ENCODE data around the gene CACHD1. TPM values are rescaled to one million over a fixed set of nuclear protein-coding genes. Genes with fewer than 3 reads are reported as not detected.

The CACHD1 gene
- total RNA-seq, 1 donor: 7.3 TPM

DNA sequence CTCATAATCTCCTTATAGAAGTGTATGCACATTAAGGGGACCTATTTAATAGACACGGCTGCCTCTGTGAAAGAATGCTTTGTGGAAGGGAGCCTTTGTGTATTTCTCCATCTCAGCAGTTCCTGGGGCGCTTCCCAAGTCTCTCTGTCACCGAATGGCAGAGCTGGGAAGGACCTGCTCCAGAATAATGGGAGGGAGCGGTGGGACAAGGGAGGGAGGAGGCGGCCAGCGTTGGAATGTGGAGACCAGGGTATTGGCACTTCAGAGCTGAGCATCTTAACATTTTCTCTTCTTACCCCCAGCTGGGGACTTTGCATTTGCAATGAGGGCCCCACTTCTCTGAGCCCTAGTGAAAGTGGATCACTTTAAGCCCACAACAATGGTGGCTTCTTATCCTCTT is 23.9 kb downstream of the CACHD1 start:
- no peak overlapping the region for H3K4me3 ChIP-seq (ENCODE audit: low read depth, low read length)
- TF ChIP-seq, protein P1, sequence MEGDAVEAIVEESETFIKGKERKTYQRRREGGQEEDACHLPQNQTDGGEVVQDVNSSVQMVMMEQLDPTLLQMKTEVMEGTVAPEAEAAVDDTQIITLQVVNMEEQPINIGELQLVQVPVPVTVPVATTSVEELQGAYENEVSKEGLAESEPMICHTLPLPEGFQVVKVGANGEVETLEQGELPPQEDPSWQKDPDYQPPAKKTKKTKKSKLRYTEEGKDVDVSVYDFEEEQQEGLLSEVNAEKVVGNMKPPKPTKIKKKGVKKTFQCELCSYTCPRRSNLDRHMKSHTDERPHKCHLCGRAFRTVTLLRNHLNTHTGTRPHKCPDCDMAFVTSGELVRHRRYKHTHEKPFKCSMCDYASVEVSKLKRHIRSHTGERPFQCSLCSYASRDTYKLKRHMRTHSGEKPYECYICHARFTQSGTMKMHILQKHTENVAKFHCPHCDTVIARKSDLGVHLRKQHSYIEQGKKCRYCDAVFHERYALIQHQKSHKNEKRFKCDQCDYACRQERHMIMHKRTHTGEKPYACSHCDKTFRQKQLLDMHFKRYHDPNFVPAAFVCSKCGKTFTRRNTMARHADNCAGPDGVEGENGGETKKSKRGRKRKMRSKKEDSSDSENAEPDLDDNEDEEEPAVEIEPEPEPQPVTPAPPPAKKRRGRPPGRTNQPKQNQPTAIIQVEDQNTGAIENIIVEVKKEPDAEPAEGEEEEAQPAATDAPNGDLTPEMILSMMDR (IDR thresholded peaks at IDR 0.05; ENCODE audit: insufficient read depth, low read length): no peak
- DNase-seq (ENCODE audit: low read depth): no peak

DNA sequence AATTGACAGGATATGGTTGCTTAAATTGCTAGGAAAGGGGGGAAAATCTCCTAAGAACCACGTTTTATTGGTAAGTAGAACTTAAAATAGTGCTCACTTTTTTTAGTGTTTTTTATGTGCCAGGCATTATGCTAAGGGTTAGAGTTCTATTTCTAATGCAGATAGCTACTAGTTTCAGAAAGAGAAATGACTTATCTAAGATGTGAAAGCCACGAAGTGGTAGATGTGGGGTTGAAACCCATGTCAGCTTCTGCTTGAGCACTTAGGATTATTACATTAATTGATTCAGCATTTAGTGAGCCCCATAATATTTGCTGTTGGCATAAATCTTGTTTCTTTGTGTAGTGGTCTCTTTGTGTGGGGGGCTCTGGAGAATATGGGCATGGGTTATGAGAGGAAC is 24.7 kb downstream of the CACHD1 start:
- H3K4me3 ChIP-seq (ENCODE audit: low read depth, low read length): no peak overlapping the region
- TF ChIP-seq, protein P1 (IDR thresholded peaks at IDR 0.05; ENCODE audit: insufficient read depth, low read length): no peak
- DNase-seq (ENCODE audit: low read depth): no peak

DNA sequence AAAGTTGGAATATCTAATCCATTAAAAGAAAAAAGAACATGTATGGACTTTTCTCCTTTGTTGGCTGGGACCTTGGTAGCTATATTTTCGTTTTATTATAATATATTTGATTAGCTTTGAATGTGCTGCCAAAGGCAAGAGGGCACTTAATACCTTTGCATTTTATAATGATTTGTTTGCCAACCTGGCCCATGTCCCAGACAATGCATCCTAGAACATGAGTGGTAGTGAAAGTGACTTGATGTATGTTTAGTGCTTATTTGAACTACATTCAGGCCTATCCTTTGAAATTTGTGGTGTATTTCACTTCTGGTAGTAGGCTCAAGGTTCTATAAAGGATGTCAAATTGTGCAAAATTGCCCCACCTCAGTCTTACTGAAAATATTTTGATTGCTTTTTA is 25.9 kb downstream of the CACHD1 start:
- DNase-seq (ENCODE audit: low read depth): no peak
- no peak overlapping the region for H3K4me3 ChIP-seq (ENCODE audit: low read depth, low read length)
- TF ChIP-seq, protein P1 (IDR thresholded peaks at IDR 0.05; ENCODE audit: insufficient read depth, low read length): no peak

DNA sequence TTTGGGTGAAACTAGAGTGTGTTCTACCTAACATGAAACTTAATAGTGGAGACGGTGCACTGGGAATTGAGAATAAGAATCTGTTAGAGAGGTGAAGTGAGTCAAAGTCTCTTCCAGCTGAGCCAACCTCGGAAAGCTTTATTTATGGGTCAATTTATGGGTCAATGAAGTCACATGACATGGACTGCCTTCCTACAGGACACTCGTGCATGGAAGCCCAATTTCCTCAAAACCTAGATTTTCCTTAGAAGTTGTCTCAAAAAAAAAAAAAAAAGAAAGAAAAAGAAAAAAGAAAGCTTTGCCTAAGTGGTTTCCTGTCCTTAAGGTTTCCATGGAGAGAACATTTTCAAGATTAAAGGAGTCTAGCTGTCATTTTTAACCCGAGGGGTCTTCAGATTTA is 26.7 kb downstream of the CACHD1 start:
- no peak overlapping the region for H3K4me3 ChIP-seq (ENCODE audit: low read depth, low read length)
- TF ChIP-seq, protein P1 (IDR thresholded peaks at IDR 0.05; ENCODE audit: insufficient read depth, low read length): no peak
- DNase-seq (ENCODE audit: low read depth): no peak

DNA sequence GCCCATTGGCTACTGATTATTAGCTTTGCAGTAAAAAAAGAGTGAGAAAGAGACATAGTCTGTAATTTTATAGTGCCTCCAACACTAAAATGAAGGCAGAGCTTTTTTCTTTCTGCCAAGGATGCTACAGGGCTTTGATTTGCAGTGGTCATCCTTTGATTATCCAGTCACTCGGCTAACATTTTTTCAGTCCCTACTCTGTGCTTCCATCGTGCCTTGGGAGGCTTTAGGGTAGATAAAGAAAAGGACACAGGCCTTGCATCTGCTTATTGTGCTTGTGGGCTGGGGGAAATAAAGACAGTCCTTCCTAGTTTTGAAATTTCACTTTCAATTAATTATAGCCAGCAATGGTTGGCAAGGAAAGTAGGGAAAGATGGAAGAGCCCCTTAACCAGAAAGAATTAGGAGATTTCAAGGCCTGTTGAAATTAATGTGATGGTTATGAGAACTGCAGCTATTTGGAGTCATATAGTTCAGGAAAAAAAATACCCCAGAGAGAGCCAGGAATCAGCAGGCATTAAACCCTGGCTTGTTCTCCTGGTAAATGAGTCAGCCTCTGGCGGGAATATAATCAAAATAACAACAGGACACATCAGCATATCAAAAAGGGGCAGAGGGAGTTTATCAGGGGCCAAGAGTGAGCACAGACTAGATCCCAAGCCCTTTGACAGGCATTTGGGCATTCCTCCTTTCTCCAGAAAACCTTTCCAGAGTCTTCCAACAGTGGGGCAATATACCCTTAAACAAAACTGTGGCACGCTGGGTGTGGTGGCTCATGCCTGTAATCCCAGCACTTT is 27.4 kb downstream of the CACHD1 start:
- no peak overlapping the region for H3K4me3 ChIP-seq (ENCODE audit: low read depth, low read length)
- TF ChIP-seq, protein P1 (IDR thresholded peaks at IDR 0.05; ENCODE audit: insufficient read depth, low read length): no peak
- peak; percentile 47 for DNase-seq (ENCODE audit: low read depth)

DNA sequence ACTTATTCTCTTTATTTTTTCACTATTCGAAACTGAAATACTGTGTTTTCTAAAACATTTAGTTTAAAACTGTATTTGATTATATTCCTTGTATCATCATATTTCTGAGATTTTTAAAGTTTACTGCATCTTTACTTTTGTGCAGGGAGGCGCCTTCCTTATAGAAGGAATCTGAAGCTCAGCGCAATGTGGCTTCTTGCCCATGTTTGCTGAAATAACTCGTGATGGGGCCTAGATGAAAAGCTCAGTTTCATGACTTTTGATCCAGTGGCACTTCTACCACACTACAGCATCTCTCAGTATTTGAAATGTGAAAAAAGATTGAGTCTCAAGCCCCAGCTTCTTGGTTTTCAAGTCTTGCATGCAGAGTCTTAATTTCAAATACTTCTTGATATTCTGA is 28.4 kb downstream of the CACHD1 start:
- TF ChIP-seq, protein P1 (IDR thresholded peaks at IDR 0.05; ENCODE audit: insufficient read depth, low read length): no peak
- DNase-seq (ENCODE audit: low read depth): no peak
- no peak overlapping the region for H3K4me3 ChIP-seq (ENCODE audit: low read depth, low read length)

DNA sequence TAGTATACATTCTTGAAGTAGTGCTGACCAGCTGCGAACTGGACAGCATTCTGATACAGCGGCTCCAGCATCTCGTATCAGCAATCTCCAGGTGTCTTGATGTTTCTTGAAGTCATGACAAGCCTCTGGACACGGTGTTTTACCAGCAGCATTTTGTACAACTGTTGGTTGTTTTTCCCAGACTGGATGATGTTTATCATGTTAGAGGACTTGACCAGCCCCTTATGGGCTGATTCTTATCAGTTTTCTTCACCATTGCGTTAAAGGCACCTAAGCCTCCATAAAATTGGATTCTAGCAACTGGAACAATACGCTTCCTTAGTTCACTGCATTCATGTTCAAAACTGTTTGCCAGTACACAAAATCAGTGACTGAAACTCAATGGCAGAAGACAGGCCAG is 29.1 kb downstream of the CACHD1 start:
- H3K4me3 ChIP-seq (ENCODE audit: low read depth, low read length): no peak overlapping the region
- DNase-seq (ENCODE audit: low read depth): no peak
- TF ChIP-seq, protein P1 (IDR thresholded peaks at IDR 0.05; ENCODE audit: insufficient read depth, low read length): no peak

All from fibroblast of the aortic adventitia (primary cell).